Myocyte (in vitro differentiated cells): ENCODE measurements around the gene CHAT. TPM values are rescaled to one million over a fixed set of nuclear protein-coding genes. Genes with fewer than 3 reads are reported as not detected.

Experiments
- total RNA-seq: library from RNA; depleted of rRNA; stranded (reverse); fragments of >200 nt; gene quantifications from 2 replicates; pipeline ENCODE4 v1.2.3, GENCODE V29; 2014

The CHAT gene
- total RNA-seq, 1 donor from 2014 or later, result not detected

Other genes starting within 250 kb of the CHAT start
- not detected in 2 replicates for gene DRGX, start 217.9 kb upstream of the CHAT start, total RNA-seq
- gene ERCC6, start 74.9 kb upstream of the CHAT start, total RNA-seq, result 11.2 and 11.8 TPM in 2 replicates
- not detected in 2 replicates for gene SLC18A3, start 3.7 kb upstream of the CHAT start, total RNA-seq
- gene C10orf53, start 65.6 kb downstream of the CHAT start, total RNA-seq, result not detected in 2 replicates
- 0.05 and 0.16 TPM in 2 replicates for gene OGDHL, start 148.3 kb downstream of the CHAT start, total RNA-seq